IPS-18c (cell line): ENCODE data around the gene MT1F.
A peak's percentile ranks its signal among the peaks of the same experiment; 100 is the strongest.

Source experiments
- H3K4me3 ChIP-seq: 2 replicates; pipeline ENCODE4 v1.7.0; 2013; ENCODE audit warnings: low read depth, mild to moderate bottlenecking, low read length, moderate library complexity; ENCODE audit not compliant: insufficient read depth
- H3K9me3 ChIP-seq: one replicate; pipeline ENCODE4 v1.6.1; 2013; ENCODE audit warnings: mild to moderate bottlenecking, low read length, moderate library complexity; ENCODE audit not compliant: control insufficient read depth, insufficient read depth

The MT1F gene

DNA sequence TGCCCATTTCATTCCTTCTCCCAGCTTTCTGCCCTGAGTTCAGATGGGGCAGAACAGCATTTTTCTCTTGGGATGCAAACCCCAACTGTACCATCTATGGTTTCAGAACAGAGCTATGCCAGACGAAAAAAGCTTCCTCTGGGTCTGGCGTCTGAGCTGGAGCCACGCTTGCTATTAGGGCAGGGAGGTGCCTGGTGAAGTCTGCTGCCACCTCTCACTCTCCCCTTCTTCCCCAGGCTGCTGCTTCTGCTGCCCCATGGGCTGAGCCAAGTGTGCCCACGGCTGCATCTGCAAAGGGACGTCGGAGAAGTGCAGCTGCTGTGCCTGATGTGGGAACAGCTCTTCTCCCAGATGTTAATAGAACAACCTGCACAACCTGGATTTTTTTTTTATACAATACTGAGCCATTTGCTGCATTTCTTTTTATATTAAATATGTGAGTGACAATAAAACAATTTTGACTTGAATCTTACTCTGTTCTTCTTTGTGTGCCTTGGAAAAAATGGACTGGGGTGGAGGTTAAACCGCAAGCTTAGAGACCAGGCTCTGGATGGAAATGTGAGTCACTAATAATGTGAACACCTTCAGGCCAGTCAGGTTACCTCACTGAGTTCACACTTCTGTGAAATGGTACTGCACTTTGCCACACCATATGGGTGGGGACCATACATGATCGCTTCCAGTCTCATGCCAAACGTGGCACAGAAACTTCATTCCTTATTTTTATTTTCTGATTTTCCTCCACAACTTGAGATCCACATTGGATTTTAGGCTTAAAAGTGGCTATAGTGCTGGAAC is 20.9 kb upstream of the MT1F start:
- H3K4me3 ChIP-seq: no peak overlapping the region

DNA sequence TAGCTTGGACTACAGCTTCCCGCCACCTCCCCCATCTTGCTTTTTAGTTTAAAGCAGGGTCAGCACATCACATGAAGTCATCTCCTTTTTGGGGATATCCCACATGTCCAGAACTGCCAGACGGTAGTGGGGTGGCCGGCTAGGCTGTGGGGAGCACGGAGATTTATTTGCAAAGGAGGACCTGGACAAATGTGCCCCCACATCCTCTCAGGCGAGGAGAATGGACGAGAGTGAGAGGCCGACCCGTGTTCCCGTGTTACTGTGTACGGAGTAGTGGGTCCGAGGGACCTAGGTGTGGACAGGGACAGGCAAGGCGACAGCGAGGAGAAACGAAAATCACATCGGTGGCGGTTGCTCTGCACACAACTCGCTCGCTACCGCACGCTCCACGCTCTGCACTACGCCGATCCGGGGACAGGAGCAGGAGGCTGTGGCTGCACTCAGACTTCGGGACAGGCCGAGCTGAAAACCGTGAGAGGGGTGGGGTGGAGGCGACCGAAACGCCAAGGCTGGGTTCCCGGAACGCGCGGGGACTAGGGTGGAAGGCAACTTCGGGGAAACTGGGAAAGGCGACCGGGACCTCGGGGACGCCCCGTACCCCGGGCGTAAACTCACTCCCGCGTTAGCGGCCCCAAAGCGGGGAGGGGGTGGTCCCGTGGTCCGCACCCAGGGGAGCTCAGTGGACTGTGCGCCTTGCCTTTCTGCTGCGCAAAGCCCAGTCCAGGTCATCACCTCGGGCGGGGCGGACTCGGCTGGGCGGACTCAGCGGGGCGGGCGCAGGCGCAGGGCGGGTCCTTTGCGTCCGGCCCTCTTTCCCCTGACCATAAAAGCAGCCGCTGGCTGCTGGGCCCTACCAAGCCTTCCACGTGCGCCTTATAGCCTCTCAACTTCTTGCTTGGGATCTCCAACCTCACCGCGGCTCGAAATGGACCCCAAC is 19.7 kb upstream of the MT1F start, which contains the start of gene MT1A:
Gene MT1A (plus strand): TSS at position 853 of the 937 bp plus-strand sequence. CDS start 73 bp downstream, at position 926.
- Histone ChIP-seq H3K4me3 (peak within 1 kb of the TSS; percentile 53), H3K9me3 (no peaks in the 10 kb centered on the region)

More for the DNA sequence above, 20.9 kb upstream of the MT1F start:
- no peaks in the 10 kb centered on the region for H3K9me3 ChIP-seq

DNA sequence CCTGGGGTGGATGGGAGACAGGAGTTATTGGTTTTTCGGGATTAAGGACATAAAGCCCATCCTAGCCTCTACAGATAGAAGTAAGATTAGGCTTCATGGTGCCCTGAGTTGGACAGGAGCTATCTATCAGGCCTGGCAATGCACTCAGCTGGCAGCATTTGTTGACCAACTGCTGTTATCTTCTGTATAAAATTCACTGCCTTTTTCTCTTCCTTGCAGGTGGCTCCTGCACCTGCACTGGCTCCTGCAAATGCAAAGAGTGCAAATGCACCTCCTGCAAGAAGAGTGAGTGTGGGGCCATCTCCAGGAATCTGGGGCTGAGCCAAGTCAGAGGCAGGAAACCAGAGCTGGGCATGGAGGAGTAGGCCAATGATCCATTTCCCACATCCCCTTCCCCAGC is 18.7 kb upstream of the MT1F start:
- H3K9me3 ChIP-seq: no peaks in the 10 kb centered on the region
- no peak overlapping the region; the same call in 1 of the 2 replicates for H3K4me3 ChIP-seq

DNA sequence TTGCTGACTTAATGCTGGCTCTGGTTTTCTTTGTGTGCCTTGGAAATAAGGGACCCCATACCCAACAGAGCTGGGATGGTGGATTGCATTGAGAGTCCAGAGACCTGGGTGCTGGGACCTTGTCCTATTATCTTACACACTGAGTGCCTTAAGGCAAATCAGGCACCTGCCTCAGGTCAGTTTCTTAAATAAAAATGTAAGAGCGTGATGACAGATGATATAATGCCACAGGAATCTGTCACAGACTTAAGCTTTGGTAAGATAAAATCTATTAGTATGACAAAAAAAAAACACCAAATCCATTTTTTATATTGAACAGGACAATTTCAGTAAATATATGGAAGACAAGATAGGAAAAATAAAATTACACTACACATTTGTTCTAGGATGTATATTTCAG is 17.7 kb upstream of the MT1F start:
- Histone ChIP-seq H3K4me3 (no peak overlapping the region), H3K9me3 (no peaks in the 10 kb centered on the region)

DNA sequence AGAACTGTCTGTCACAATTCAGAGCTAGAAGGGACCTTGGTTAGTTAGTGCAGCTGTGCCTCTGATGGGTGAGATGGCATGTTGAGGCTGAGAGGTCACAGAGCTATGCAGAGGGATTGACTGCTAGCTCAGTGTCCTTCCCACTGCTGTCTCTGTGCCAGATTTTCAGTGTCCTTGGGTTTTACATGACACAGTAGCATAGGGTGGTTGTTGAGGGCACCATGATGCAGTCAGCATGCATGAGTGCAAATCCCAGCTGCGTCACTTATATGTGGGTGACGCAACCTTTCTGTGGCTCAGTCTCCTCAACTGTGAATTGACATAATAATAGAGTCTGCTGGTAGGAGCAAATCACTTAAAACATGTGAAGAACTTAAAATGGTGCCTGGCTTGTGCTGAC is 16.6 kb upstream of the MT1F start:
- no peaks in the 10 kb centered on the region for H3K9me3 ChIP-seq

DNA sequence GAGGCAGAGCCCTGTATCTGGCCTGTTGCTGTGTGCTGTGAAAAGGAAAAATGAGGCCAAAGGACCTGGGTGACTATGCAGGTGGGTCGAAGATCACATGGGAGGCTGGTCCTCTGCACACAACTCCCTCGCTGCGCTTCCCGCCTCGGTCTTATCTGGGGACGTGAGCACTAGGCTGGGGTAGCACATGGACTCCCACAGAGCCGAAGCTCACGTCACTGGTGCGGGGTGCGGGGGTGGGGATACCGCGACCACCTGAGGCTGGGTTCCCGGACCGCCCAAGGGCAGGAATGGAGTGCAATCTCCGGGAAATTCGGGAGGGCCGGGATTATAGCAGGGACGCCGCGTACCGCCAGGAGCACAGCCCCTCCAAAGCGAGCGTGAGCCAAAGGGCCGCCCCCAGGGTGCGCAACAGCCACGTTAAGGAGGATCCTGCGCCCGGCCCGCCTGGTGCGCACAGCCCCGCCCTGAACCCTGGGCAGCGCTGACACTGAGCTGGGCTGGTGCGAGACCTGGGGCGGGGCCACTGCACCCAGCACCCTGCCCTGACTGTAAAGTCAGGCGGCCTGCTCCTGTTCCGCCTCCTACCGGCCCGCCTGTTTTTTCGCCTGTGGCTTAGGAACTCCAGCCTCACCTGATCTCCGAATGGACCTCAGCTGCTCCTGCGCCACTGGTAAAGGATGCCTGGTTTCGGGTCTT is 14.5 kb upstream of the MT1F start:
- peak overlapping the region; percentile 37; the same call in 1 of the 2 replicates for H3K4me3 ChIP-seq
- H3K9me3 ChIP-seq: no peaks in the 10 kb centered on the region

More for the DNA sequence above, 16.6 kb upstream of the MT1F start:
- H3K4me3 ChIP-seq: no peak overlapping the region

DNA sequence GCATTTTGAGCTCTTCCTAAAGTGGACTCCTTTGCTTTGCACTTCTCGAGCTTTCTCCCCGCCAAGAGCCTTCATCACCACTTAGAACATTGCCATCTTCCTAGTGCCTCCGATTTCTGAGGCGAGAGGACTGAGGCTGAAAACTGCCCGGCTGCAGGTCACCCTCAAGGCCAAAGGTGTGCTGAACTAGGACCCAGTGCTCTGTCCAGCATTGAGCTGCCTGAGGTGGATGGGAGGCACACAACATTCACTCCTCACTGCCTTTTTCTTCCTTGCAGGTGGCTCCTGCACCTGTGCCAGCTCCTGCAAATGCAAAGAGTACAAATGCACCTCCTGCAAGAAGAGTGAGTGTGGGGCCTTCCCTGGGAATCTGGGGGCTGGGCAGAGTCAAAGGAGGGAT is 13.9 kb upstream of the MT1F start:
- peak overlapping the region; percentile 37; the same call in 1 of the 2 replicates for H3K4me3 ChIP-seq

DNA sequence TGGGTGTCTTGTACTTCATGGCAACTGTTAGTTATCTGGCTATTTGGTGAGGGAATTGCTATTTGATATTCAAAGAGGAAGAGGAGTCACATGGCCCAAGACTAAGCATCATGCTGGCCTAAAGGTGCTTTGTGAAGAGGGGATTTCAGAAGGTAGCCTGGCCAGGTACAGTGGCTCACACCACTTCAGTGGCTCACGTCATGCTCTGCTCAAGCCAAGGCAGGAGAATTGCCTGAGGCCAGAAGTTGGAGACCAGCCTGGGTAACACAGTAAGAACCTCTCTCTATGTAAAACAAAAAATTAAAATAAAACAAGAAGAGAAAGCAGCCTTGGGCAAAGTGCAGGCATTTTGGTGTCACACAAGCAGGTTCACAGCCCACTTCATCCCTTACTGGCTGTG is 12.4 kb upstream of the MT1F start:
- H3K4me3 ChIP-seq: no peak overlapping the region
- H3K9me3 ChIP-seq: no peaks in the 10 kb centered on the region

More for the DNA sequence above, 13.9 kb upstream of the MT1F start:
- no peaks in the 10 kb centered on the region for H3K9me3 ChIP-seq

DNA sequence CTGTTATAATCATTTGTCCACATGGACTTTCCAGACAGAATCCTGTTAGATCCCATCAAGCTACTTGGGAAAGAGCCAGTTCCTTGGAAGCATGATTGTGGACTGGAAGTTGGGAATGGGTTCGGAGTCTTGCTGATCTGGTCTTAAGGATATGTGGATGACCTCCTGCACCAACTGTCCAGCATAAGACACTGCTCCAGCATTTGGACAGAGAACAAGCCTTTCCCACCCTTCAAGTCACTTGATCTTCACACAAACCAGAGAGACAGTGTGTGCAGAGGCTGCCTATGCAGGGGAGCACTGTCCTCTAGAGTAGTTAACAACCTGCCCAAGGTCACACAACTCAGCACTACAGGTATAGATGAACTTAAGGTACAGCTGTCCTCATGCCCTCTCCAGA is 11.9 kb upstream of the MT1F start:
- Histone ChIP-seq H3K4me3 (no peak overlapping the region), H3K9me3 (no peaks in the 10 kb centered on the region)

DNA sequence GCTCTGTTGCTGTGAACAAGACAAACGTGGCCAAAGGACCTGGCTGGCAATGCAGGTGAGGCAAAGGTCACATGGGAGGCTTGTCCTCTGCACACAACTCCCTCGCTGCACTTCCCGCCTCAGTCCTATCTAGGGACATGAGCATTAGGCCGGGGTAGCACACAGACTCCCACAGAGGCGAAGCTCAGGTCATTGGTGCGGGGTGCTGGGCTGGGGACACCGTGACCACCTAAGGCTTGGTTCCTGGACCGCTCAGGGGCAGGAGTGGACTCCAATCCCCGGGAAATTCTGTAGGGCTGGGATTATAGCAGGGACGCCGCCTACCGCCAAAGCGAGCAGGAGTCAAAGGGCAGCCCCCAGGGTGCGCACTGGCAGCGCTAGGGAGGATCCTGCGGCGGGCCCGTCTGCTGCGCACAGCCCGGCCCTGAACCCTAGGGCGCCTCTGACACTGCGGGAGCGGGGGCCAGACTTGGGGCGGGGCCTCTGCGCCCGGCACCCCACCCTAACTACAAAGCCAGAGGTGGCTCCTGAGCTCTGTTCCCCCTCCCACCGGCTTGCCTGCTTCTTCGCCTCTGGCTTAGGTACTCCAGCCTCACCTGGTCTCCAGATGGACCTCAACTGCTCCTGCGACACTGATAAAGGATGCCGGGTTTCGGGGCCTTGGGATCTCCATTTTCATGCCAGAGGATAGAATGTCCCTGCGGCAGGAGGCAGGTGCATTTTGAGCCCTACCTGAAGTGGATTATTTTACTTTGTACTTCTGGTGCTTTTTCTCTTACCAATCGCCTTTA is 9.9 kb upstream of the MT1F start:
- no peaks in the 10 kb centered on the region for H3K9me3 ChIP-seq
- peak overlapping the region; percentile 15 for H3K4me3 ChIP-seq

DNA sequence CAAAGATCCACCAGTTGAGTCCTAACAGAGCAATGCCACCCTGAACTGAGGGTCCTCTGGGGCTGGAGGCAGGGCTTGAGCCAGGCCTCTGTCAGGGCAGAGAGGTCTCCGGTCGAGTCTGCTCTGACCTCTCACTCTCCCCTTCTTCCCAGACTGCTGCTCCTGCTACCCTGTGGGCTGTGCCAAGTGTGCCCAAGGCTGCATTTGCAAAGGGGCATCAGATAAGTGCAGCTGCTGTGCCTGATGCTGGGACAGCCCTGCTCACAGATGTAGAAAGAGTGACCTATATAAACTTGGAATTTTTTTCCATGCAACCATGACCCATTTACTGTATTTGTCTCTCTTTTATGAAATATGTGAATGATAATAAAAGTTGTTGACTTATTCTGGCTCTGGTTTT is 8.5 kb upstream of the MT1F start:
- Histone ChIP-seq H3K4me3 (no peak overlapping the region), H3K9me3 (no peaks in the 10 kb centered on the region)

DNA sequence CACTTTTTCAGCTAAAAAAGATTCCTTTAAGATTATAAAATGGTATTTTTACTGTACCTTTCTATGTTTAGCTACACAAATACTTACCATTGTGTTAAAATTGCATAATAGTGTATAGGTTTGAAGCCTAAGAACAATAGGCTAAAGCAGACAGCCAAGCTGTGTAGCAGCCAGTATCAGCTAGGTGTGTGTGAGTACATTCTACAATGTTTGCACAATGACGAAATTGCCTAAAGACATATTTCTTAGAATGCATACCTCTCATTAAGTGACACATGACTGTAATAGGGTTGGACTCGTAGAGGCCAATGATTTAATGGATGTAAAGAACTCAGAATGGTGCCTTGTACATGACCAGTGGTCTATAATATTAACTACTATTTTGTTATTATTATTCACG is 7.9 kb upstream of the MT1F start:
- no peak overlapping the region for H3K4me3 ChIP-seq

DNA sequence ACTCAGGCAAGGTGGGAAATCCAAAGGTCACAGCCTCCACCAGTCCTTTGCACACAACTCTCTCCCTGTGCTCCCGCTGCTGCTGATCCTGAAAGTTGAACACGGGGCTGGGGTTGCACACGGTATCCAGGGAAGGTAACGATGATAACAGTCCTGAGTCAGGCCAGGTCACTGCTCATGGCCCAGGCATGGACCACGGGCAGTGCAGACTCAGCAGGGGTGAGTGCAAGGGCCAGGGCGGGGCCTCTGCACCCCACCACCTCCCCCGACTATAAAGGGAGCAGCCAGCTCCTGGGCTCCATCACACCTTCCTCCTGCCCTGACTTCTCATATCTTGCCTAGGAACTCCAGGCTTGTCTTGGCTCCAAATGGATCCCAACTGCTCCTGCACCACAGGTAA is 6.2 kb upstream of the MT1F start, which contains the start of gene MT1B:
Gene MT1B (plus strand): TSS at position 301 of the 400 bp plus-strand sequence. CDS start 68 bp downstream, at position 369.
- Histone ChIP-seq H3K4me3 (no peak within 1 kb of the TSS), H3K9me3 (no peaks in the 10 kb centered on the region)

More for the DNA sequence above, 7.9 kb upstream of the MT1F start:
- H3K9me3 ChIP-seq: no peaks in the 10 kb centered on the region

DNA sequence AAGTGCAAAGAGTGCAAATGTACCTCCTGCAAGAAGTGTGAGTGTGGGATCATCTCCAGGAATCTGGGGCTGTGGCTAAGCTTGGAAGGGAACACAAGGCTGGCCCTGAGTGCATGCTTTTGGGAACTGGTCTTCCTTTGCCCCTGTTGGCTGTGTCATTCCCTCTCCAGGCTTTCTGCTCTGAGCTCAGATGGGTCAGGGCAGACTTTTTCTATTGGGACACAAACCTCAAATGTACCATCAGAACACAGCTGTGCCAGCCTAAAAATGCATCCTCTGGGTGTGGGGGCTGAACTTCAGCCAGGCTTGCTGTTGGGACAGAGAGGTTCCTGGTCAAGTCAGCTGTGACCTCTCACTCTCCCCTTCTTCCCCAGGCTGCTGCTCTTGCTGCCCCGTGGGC is 5.2 kb upstream of the MT1F start:
- Histone ChIP-seq H3K4me3 (no peak overlapping the region), H3K9me3 (no peaks in the 10 kb centered on the region)

DNA sequence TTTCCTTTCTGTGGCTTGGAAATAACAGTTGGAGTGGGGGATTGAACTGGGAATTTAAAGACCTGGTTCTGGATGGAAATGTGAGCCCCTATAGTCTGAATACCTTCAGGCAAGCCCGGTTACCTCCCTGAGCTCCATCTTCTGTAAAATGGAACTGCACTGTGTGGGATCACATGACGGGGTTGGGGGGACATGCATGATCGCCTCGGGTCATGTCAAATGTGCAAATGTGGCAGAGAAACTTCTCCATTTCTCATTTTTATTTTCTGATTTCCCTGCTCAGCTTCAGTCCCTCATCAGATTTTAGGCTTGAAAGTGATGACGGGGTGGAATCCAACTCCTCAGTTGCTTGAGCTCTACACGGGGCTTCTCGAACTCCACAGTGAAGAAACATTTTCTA is 4.5 kb upstream of the MT1F start:
- H3K4me3 ChIP-seq: no peak overlapping the region
- peaks cover 2% of the 10 kb centered on the region for H3K9me3 ChIP-seq

DNA sequence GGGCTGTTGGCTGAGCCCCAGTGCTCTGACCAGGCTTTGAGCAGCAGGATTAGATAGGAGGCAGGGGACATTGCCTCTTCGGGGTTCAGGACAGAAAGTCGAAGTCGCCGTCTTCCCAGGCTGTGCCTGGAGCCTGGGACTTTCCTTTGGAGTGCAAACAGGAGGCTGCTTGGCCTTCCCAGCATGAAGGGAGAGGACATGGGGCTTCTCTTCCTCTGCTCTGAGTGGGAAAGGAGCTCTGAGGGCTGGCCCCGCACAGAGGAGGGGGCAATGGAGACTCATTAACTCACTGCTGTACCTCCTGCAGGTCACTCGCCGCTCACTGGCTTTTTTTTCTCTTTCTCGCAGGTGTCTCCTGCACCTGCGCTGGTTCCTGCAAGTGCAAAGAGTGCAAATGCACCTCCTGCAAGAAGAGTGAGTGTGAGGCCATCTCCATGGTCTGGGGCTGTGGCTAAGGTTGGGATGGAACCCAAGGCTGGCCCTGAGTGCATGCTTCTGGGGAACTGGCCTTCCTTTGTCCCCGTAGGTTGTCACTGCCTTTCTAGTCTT is 642 bp downstream of the MT1F start:
- peak overlapping the region; percentile 52 for H3K4me3 ChIP-seq
- peaks cover 4% of the 10 kb centered on the region for H3K9me3 ChIP-seq
